Measurements from ENCODE around the gene RPL5. TPM values are rescaled to one million over a fixed set of nuclear protein-coding genes. Genes with fewer than 3 reads are reported as not detected.

The RPL5 gene
- total RNA-seq, 2 donors from 2014 or later: 792 to 927 TPM

GRCh38 chr1:92832537-92833114, 786 bp downstream of the RPL5 start:
- TF ChIP-seq CTCF (IDR thresholded peaks at IDR 0.05): no peak
- DNase-seq (ENCODE audit: low spot score): no peak
- H3K36me3 ChIP-seq: peaks cover 4% of the 10 kb centered on the region
- peak overlapping the region; percentile 90 to 95 for H3K27ac ChIP-seq
- peak overlapping the region; percentile 97 for H3K4me3 ChIP-seq
- no peak for ATAC-seq (ENCODE audit: insufficient number of reproducible peaks, low FRiP score, low read depth)
- H3K27me3 ChIP-seq (replicated peaks; ENCODE audit: insufficient read depth): no peaks in the 10 kb centered on the region
- peaks cover 9 to 54% of the 10 kb centered on the region in 2 donors for H3K4me1 ChIP-seq (ENCODE audit: control insufficient read depth in 1 of 2, low read depth in 2 of 2)
- H3K9me3 ChIP-seq: no peaks in the 10 kb centered on the region

- Histone ChIP-seq H3K4me1 (ENCODE audit: control insufficient read depth in 1 of 2, low read depth in 2 of 2) (peaks cover 9 to 65% of the 10 kb centered on the region in 2 donors), H3K36me3 (peaks cover 4% of the 10 kb centered on the region), H3K9me3 (no peaks in the 10 kb centered on the region), H3K27me3 (replicated peaks; ENCODE audit: insufficient read depth) (no peaks in the 10 kb centered on the region), H3K27ac (peak overlapping the region in 1 of 2 donors; percentile 90), H3K4me3 (peak overlapping the region; percentile 97)
- no peak for ATAC-seq (ENCODE audit: insufficient number of reproducible peaks, low FRiP score, low read depth)
- no peak for TF ChIP-seq CTCF (IDR thresholded peaks at IDR 0.05)
- no peak for DNase-seq (ENCODE audit: low spot score)
Measured at GRCh38 chr1:92833840-92834239, 2.0 kb downstream of the RPL5 start.

- Histone ChIP-seq H3K9me3 (no peaks in the 10 kb centered on the region), H3K27ac (no peak overlapping the region), H3K4me3 (no peak overlapping the region), H3K4me1 (ENCODE audit: control insufficient read depth in 1 of 2, low read depth in 2 of 2) (peaks cover 9 to 73% of the 10 kb centered on the region in 2 donors), H3K27me3 (replicated peaks; ENCODE audit: insufficient read depth) (no peaks in the 10 kb centered on the region), H3K36me3 (peaks cover 4% of the 10 kb centered on the region)
- ATAC-seq (ENCODE audit: insufficient number of reproducible peaks, low FRiP score, low read depth): no peak
- no peak for DNase-seq (ENCODE audit: low spot score)
- no peak for TF ChIP-seq CTCF (IDR thresholded peaks at IDR 0.05)
Measured at GRCh38 chr1:92834617-92835016, 2.8 kb downstream of the RPL5 start.

- Histone ChIP-seq H3K9me3 (no peaks in the 10 kb centered on the region), H3K27me3 (replicated peaks; ENCODE audit: insufficient read depth) (no peaks in the 10 kb centered on the region), H3K36me3 (peaks cover 16% of the 10 kb centered on the region), H3K27ac (no peak overlapping the region), H3K4me3 (no peak overlapping the region), H3K4me1 (ENCODE audit: control insufficient read depth in 1 of 2, low read depth in 2 of 2) (peaks cover 9 to 77% of the 10 kb centered on the region in 2 donors)
- TF ChIP-seq CTCF (IDR thresholded peaks at IDR 0.05): no peak
- ATAC-seq (ENCODE audit: insufficient number of reproducible peaks, low FRiP score, low read depth) (no peak), DNase-seq (ENCODE audit: low spot score) (no peak)
Measured at GRCh38 chr1:92837062-92837461, 5.2 kb downstream of the RPL5 start.

GRCh38 chr1:92838519-92838918, 6.7 kb downstream of the RPL5 start:
- Histone ChIP-seq H3K4me3 (no peak overlapping the region), H3K27me3 (replicated peaks; ENCODE audit: insufficient read depth) (no peaks in the 10 kb centered on the region), H3K9me3 (no peaks in the 10 kb centered on the region), H3K27ac (no peak overlapping the region), H3K36me3 (peaks cover 16% of the 10 kb centered on the region), H3K4me1 (ENCODE audit: control insufficient read depth in 1 of 2, low read depth in 2 of 2) (peaks cover 4 to 70% of the 10 kb centered on the region in 2 donors)
- no peak for TF ChIP-seq CTCF (IDR thresholded peaks at IDR 0.05)
- ATAC-seq (ENCODE audit: insufficient number of reproducible peaks, low FRiP score, low read depth) (no peak), DNase-seq (ENCODE audit: low spot score) (no peak)

Measured in thoracic aorta (tissue), 2 donors.